Glutamatergic neuron (in vitro differentiated cells): Measurements from ENCODE around the gene C22orf31. TPM values are rescaled to one million over a fixed set of nuclear protein-coding genes. Genes with fewer than 3 reads are reported as not detected.
A peak's percentile ranks its signal among the peaks of the same experiment; 100 is the strongest.

ENCODE experiments used
- DNase-seq: peaks from one replicate; pipeline ENCODE4 v3.0.0; 2022
- H3K27ac Mint-ChIP-seq: one replicate; pipeline ENCODE4 v1.8.0; 2020; ENCODE audit warnings: mild to moderate bottlenecking, mixed read lengths, inconsistent platforms; ENCODE audit not compliant: unreplicated experiment
- H3K27me3 Mint-ChIP-seq: one replicate; pipeline ENCODE4 v1.8.0; 2020; ENCODE audit warnings: mild to moderate bottlenecking, moderate library complexity, mixed read lengths, inconsistent platforms; ENCODE audit not compliant: unreplicated experiment
- H3K36me3 Mint-ChIP-seq: one replicate; pipeline ENCODE4 v1.8.0; 2020; ENCODE audit warnings: mild to moderate bottlenecking, mixed read lengths, inconsistent platforms; ENCODE audit not compliant: unreplicated experiment
- H3K4me1 Mint-ChIP-seq: one replicate; pipeline ENCODE4 v1.8.0; 2020; ENCODE audit warnings: mild to moderate bottlenecking, low read depth, mixed read lengths, inconsistent platforms; ENCODE audit not compliant: unreplicated experiment
- H3K4me3 Mint-ChIP-seq: one replicate; pipeline ENCODE4 v1.8.0; 2020; ENCODE audit warnings: mild to moderate bottlenecking, mixed read lengths, inconsistent platforms; ENCODE audit not compliant: unreplicated experiment
- H3K9me3 Mint-ChIP-seq: one replicate; pipeline ENCODE4 v1.8.0; 2020; ENCODE audit warnings: mild to moderate bottlenecking, moderate library complexity, mixed read lengths, inconsistent platforms; ENCODE audit not compliant: unreplicated experiment
- total RNA-seq: library from RNA; stranded (reverse); fragmentation: NEBNext Ultra II Directional; extraction: Animal tissue kit (Norgen Biotek cat#: 25700); gene quantifications from one replicate; pipeline ENCODE4 v1.2.1, GENCODE V29; 2021; ENCODE audit not compliant: unreplicated experiment
- TF ChIP-seq, protein P1 (sequence below): fragments of 200-600 bp; sonication (generic); IDR thresholded peaks from one replicate; pipeline ENCODE4 v1.5.0; 2021; ENCODE audit not compliant: partially characterized antibody, unreplicated experiment

The C22orf31 gene
- total RNA-seq, 1 donor from 2014 or later, result not detected

DNA sequence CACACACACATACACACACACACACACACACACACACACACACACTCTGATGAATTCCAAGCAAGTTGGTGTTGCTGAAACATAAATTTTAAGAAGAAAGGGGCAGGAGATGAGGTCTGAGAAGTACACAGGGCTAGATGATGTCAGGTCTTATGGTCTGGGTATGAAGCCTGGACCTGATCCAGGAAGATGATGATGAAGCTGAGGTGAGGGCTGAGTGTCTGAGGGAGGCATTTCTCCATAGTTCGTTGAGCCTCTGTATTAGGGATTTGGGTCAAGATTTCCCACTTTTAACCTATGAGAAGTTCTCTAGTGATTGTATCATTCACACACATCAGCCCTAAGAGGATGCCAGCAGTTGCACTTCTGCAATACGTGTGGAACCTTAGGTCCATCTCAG lies 43.8 kb upstream of the C22orf31 start:
- Mint-ChIP-seq H3K36me3 (no peaks in the 10 kb centered on the region), H3K9me3 (peaks cover 2% of the 10 kb centered on the region), H3K27me3 (peaks cover 5% of the 10 kb centered on the region), H3K27ac (peak overlapping the region; percentile 75), H3K4me1 (peaks cover 35% of the 10 kb centered on the region), H3K4me3 (peak overlapping the region; percentile 17)
- no peak for DNase-seq
- TF ChIP-seq, protein P1, sequence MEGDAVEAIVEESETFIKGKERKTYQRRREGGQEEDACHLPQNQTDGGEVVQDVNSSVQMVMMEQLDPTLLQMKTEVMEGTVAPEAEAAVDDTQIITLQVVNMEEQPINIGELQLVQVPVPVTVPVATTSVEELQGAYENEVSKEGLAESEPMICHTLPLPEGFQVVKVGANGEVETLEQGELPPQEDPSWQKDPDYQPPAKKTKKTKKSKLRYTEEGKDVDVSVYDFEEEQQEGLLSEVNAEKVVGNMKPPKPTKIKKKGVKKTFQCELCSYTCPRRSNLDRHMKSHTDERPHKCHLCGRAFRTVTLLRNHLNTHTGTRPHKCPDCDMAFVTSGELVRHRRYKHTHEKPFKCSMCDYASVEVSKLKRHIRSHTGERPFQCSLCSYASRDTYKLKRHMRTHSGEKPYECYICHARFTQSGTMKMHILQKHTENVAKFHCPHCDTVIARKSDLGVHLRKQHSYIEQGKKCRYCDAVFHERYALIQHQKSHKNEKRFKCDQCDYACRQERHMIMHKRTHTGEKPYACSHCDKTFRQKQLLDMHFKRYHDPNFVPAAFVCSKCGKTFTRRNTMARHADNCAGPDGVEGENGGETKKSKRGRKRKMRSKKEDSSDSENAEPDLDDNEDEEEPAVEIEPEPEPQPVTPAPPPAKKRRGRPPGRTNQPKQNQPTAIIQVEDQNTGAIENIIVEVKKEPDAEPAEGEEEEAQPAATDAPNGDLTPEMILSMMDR, result no peak

DNA sequence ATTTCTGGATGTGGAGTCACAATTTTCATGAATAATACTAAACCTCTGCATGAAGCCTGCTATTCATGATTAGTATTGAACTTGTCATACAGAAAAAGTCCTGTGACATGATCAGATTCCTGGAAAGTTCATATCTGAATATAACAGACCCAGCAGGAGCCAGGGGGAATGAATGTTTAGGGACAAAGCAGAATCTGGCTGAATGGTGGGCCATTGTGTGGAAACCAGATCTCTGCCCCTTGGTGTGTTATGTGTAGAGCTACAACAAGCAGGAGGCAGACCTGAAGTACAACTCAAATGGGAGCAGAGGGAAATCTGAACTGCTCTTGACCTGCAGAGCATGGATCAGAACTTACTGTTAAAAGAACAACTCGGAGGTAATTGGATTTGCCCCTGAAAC lies 41.5 kb upstream of the C22orf31 start:
- Mint-ChIP-seq H3K9me3 (no peaks in the 10 kb centered on the region), H3K27me3 (peaks cover 5% of the 10 kb centered on the region), H3K36me3 (no peaks in the 10 kb centered on the region), H3K27ac (peak overlapping the region; percentile 43), H3K4me1 (peaks cover 35% of the 10 kb centered on the region), H3K4me3 (peak overlapping the region; percentile 16)
- TF ChIP-seq, protein P1, result no peak
- no peak for DNase-seq

DNA sequence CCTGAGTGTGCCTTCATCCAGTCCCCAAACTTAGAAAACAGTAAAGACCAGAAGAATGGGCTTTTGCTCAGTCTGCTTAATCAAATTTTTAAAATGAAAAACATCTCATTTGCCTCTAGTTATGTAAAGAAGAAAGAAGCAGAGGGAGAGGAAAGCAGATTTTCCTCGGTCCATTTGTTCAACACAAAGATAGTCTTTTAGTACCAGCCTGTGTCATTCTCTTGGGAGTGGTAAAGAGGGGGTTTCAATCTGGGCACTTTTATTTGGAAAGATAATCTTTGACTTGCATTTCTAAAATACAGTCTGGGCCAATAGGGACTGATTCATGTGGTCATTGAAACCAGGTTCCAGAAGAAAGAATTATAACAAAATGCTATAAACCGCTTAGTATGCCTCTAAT lies 40.7 kb upstream of the C22orf31 start:
- H3K27ac Mint-ChIP-seq, result no peak overlapping the region
- H3K9me3 Mint-ChIP-seq, result no peaks in the 10 kb centered on the region
- no peak for DNase-seq
- H3K36me3 Mint-ChIP-seq, result no peaks in the 10 kb centered on the region
- no peak overlapping the region for H3K4me3 Mint-ChIP-seq
- peaks cover 5% of the 10 kb centered on the region for H3K27me3 Mint-ChIP-seq
- H3K4me1 Mint-ChIP-seq, result peaks cover 38% of the 10 kb centered on the region
- TF ChIP-seq, protein P1, result no peak

DNA sequence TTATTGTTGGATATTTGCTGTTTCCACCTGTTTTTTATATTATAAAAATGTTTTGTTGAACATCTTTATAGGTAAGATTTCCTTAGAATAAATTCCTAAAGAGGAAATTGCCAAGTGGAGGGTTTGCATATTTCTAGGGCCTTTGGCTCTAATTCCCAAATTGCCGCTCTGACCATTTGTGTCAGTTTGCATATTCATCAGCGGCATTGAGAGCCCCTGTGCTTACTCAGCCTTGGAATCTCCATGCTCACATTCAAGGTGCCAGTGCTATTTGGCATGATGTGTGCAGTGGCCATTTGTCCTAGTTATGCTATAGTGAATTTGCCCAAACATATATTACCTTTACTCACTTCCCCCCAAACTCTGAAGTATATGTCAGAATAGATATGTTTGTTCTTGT lies 36.7 kb upstream of the C22orf31 start:
- no peak for DNase-seq
- TF ChIP-seq, protein P1, result no peak
- no peak overlapping the region for H3K4me3 Mint-ChIP-seq
- no peaks in the 10 kb centered on the region for H3K9me3 Mint-ChIP-seq
- H3K36me3 Mint-ChIP-seq, result no peaks in the 10 kb centered on the region
- no peak overlapping the region for H3K27ac Mint-ChIP-seq
- H3K27me3 Mint-ChIP-seq, result peaks cover 2% of the 10 kb centered on the region
- peaks cover 23% of the 10 kb centered on the region for H3K4me1 Mint-ChIP-seq

DNA sequence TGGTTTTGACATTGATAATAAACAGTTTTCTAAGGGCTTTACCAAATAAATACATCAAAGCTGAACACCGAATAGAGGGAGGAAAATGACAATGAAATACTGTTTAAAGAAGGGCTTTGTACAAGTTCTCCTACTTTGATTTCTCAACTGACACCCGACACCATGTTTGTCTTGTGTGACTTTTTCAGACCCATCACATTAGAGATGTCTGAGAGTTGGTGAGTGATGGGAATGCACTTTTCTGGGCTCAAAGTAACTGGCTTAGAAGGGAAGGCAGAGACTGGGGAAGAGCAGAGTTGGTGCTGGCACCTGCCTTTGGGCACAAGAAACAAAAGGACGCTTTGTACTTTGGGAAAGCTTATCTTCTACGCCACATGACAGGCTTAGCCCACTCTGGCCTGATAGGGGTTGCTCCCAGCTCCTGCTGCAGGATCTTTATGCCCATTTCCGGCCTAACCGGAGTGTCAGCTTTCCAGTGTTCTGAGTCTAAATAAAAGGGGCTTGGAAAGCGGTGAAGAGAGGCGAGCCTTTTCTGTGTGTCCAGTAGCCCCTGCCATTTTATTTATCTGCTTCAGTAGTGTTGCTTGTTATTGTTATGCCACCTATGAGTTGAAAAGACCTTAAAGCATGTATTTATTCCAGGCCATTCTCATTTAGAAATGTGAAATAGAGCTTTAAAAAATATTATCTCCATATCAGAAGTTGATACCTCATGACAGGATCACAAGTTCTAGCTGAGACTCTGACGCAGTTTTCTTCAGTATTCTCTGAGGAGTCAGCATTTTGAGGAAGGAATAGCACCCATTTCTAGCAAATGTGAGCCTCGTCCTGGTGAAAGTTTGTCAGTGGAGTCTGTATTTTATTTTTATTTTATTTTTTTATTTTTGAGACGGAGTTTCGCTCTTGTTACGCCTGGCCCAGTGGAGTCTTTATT lies 35.4 kb upstream of the C22orf31 start:
- Mint-ChIP-seq H3K27me3 (no peaks in the 10 kb centered on the region), H3K9me3 (no peaks in the 10 kb centered on the region), H3K4me3 (no peak overlapping the region), H3K36me3 (no peaks in the 10 kb centered on the region), H3K27ac (no peak overlapping the region), H3K4me1 (peaks cover 11% of the 10 kb centered on the region)
- TF ChIP-seq, protein P1, result no peak
- no peak for DNase-seq
